ENCODE data around the gene SHISA9.

DNA sequence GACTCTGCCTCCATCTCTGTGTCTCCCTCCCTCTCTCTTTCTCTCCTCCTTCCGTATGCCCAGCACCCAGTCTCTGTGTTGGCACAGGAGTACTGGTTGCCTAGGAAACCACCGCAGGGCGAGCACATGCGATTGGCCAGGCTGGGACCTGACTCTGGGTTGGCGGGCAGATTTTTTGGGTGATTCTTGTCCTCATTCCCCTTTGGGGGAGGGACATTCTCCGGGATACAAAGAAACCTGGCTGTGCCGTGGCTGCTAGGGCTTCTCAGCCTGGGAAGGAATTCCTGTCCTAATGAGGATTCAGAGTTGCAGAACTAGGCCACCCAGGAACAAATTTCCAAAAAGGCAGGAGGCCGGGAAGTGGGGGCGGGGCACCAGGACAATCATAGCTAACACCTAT is 168.9 kb downstream of the SHISA9 start:
- TF ChIP-seq POLR2A (IDR thresholded peaks at IDR 0.05), result no peak
- TF ChIP-seq, protein P1, sequence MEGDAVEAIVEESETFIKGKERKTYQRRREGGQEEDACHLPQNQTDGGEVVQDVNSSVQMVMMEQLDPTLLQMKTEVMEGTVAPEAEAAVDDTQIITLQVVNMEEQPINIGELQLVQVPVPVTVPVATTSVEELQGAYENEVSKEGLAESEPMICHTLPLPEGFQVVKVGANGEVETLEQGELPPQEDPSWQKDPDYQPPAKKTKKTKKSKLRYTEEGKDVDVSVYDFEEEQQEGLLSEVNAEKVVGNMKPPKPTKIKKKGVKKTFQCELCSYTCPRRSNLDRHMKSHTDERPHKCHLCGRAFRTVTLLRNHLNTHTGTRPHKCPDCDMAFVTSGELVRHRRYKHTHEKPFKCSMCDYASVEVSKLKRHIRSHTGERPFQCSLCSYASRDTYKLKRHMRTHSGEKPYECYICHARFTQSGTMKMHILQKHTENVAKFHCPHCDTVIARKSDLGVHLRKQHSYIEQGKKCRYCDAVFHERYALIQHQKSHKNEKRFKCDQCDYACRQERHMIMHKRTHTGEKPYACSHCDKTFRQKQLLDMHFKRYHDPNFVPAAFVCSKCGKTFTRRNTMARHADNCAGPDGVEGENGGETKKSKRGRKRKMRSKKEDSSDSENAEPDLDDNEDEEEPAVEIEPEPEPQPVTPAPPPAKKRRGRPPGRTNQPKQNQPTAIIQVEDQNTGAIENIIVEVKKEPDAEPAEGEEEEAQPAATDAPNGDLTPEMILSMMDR (IDR thresholded peaks at IDR 0.05 in 4 of 5, conservative IDR thresholded peaks at IDR 0.05 in 1 of 5), result no peak
